ENCODE results near the gene ADCK2. TPM values are rescaled to one million over a fixed set of nuclear protein-coding genes. Genes with fewer than 3 reads are reported as not detected.

The ADCK2 gene
- total RNA-seq, 1 donor from 2014 or later, result 37.6 TPM

DNA sequence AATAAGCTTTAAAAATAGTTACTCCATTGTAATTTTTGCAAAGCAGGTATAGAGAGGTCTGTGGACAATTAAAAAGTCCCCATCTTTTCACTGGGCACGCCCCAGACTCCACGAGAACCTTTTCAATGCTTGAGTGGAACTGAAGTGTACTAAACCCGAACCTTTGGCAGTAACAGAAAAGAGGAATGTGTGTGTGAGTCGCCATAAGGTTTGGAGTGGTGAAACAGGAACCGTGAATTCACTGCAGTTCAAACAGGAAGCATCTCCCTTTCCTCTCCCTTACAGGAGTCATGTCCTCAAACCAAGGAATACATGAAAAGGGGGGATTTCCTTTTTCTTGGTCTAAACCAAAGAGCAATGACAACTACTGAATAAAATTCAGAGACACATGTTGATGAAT lies 47.0 kb downstream of the ADCK2 start:
- peaks cover 22% of the 10 kb centered on the region for H3K4me1 Mint-ChIP-seq (ENCODE audit: unreplicated experiment)
- TF ChIP-seq, protein P1, sequence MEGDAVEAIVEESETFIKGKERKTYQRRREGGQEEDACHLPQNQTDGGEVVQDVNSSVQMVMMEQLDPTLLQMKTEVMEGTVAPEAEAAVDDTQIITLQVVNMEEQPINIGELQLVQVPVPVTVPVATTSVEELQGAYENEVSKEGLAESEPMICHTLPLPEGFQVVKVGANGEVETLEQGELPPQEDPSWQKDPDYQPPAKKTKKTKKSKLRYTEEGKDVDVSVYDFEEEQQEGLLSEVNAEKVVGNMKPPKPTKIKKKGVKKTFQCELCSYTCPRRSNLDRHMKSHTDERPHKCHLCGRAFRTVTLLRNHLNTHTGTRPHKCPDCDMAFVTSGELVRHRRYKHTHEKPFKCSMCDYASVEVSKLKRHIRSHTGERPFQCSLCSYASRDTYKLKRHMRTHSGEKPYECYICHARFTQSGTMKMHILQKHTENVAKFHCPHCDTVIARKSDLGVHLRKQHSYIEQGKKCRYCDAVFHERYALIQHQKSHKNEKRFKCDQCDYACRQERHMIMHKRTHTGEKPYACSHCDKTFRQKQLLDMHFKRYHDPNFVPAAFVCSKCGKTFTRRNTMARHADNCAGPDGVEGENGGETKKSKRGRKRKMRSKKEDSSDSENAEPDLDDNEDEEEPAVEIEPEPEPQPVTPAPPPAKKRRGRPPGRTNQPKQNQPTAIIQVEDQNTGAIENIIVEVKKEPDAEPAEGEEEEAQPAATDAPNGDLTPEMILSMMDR (IDR thresholded peaks at IDR 0.05; ENCODE audit: unreplicated experiment), result no peak
- no peak for DNase-seq (ENCODE audit: low spot score)
- H3K27me3 Mint-ChIP-seq (ENCODE audit: unreplicated experiment), result no peaks in the 10 kb centered on the region
- H3K9me3 Mint-ChIP-seq (ENCODE audit: unreplicated experiment), result no peaks in the 10 kb centered on the region
- H3K27ac Mint-ChIP-seq (ENCODE audit: unreplicated experiment), result peak overlapping the region; percentile 92
- H3K36me3 Mint-ChIP-seq (ENCODE audit: low read depth, unreplicated experiment), result peaks cover 14% of the 10 kb centered on the region
- no peak overlapping the region for H3K4me3 Mint-ChIP-seq (ENCODE audit: unreplicated experiment)

DNA sequence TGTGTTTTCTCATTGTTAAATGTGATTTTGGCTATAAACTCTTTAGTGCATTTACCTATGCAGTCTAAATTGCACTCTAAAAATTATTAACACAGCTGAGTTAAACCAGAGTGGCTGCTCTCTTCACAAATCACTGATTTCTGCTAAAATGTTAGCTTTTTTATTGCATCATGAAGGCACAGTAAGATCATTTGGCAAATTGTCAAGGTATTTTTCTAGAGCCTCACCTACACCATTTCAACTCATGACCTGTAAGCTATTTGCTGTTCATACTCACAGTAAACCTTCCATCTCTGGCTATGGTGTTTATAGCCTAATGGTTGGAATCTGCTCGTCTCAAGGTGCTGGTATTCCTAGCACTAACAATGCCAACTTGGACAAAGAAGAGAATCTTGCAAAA lies 49.5 kb downstream of the ADCK2 start:
- H3K4me1 Mint-ChIP-seq (ENCODE audit: unreplicated experiment), result peaks cover 33% of the 10 kb centered on the region
- peaks cover 6% of the 10 kb centered on the region for H3K36me3 Mint-ChIP-seq (ENCODE audit: low read depth, unreplicated experiment)
- H3K27ac Mint-ChIP-seq (ENCODE audit: unreplicated experiment), result no peak overlapping the region
- no peak overlapping the region for H3K4me3 Mint-ChIP-seq (ENCODE audit: unreplicated experiment)
- TF ChIP-seq, protein P1 (IDR thresholded peaks at IDR 0.05; ENCODE audit: unreplicated experiment), result no peak
- H3K9me3 Mint-ChIP-seq (ENCODE audit: unreplicated experiment), result no peaks in the 10 kb centered on the region
- H3K27me3 Mint-ChIP-seq (ENCODE audit: unreplicated experiment), result no peaks in the 10 kb centered on the region
- no peak for DNase-seq (ENCODE audit: low spot score)

DNA sequence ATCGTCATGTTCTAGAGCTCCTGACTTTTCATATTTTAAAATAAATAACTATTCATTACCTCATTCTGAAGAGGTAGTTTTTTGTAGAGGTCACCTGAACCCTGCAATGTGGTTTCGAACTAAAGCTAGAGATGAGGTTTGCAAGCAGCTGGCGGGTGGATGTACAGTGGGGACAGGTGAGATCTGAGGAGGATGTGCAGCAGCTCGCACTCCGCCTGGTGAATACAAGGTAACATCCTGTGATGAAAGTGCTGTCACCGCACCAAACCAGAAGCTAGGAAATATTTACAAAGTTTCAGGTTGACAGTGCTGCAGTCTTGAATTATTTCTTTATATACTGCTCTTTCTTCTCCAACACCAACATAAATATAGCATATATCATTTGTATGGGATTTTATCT lies 50.3 kb downstream of the ADCK2 start:
- Mint-ChIP-seq H3K36me3 (ENCODE audit: low read depth, unreplicated experiment) (peaks cover 6% of the 10 kb centered on the region), H3K27me3 (ENCODE audit: unreplicated experiment) (no peaks in the 10 kb centered on the region), H3K4me3 (ENCODE audit: unreplicated experiment) (no peak overlapping the region), H3K27ac (ENCODE audit: unreplicated experiment) (no peak overlapping the region), H3K9me3 (ENCODE audit: unreplicated experiment) (no peaks in the 10 kb centered on the region), H3K4me1 (ENCODE audit: unreplicated experiment) (peaks cover 33% of the 10 kb centered on the region)
- TF ChIP-seq, protein P1 (IDR thresholded peaks at IDR 0.05; ENCODE audit: unreplicated experiment), result no peak
- no peak for DNase-seq (ENCODE audit: low spot score)

DNA sequence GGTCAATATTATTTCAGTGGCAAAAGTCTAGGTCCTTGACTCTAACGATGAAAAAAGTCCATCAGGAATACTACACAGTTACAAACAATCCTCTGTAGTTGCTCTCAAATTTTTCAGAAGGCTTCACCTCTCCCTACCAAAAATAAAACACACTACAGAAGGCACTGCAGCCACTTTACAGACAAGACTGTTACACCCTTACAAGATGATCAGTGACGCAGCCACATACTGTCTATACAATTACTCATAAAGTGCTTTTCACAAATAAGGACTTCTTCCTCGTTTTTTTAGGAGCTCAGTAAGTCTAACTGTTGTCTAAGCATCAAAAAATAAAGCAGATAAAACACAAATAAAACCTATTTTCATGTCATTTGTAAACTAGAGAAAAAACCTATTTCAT lies 50.8 kb downstream of the ADCK2 start:
- TF ChIP-seq, protein P1 (IDR thresholded peaks at IDR 0.05; ENCODE audit: unreplicated experiment), result no peak
- Mint-ChIP-seq H3K9me3 (ENCODE audit: unreplicated experiment) (no peaks in the 10 kb centered on the region), H3K4me3 (ENCODE audit: unreplicated experiment) (no peak overlapping the region), H3K4me1 (ENCODE audit: unreplicated experiment) (peaks cover 33% of the 10 kb centered on the region), H3K27me3 (ENCODE audit: unreplicated experiment) (no peaks in the 10 kb centered on the region), H3K36me3 (ENCODE audit: low read depth, unreplicated experiment) (peaks cover 6% of the 10 kb centered on the region), H3K27ac (ENCODE audit: unreplicated experiment) (no peak overlapping the region)
- DNase-seq (ENCODE audit: low spot score), result no peak

DNA sequence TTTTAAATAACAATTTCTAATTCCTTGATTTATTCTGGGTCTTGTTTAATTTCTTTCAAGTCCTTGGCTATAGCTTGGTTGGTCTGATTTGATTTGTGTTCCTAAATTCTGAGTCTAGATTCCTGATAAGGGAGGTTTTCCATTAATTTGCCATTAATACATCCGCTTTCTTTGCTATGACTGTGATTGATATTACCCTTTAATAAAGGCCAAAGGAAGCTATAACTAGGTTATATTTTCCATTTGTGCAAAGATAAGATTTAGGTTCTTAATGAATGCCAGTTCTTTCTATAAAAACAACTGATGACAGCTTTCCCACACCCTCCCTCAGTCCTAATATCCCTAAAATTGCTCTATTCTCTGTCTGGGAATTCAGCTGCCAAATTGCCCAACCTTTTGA lies 52.0 kb downstream of the ADCK2 start:
- Mint-ChIP-seq H3K27me3 (ENCODE audit: unreplicated experiment) (no peaks in the 10 kb centered on the region), H3K4me3 (ENCODE audit: unreplicated experiment) (no peak overlapping the region), H3K27ac (ENCODE audit: unreplicated experiment) (no peak overlapping the region), H3K9me3 (ENCODE audit: unreplicated experiment) (no peaks in the 10 kb centered on the region), H3K4me1 (ENCODE audit: unreplicated experiment) (peaks cover 25% of the 10 kb centered on the region), H3K36me3 (ENCODE audit: low read depth, unreplicated experiment) (peaks cover 6% of the 10 kb centered on the region)
- DNase-seq (ENCODE audit: low spot score), result no peak
- TF ChIP-seq, protein P1 (IDR thresholded peaks at IDR 0.05; ENCODE audit: unreplicated experiment), result no peak

Data from endothelial cell (in vitro differentiated cells).